HG03558 (cell line): Measurements from ENCODE around the gene CREB3L2.
"Not testable (repeated sequence)": the region's sequence is repeated elsewhere in the genome, so short reads cannot be mapped to it uniquely, and the experiment has no call there.

Experiments used
- ATAC-seq: cut with Tn5 transposase; IDR thresholded peaks from one replicate; pipeline ENCODE4 v1.9.1; 2021; ENCODE audit warnings: moderate number of reproducible peaks; ENCODE audit not compliant: unreplicated experiment; ENCODE audit errors: extremely low read depth

CREB3L2 gene

DNA sequence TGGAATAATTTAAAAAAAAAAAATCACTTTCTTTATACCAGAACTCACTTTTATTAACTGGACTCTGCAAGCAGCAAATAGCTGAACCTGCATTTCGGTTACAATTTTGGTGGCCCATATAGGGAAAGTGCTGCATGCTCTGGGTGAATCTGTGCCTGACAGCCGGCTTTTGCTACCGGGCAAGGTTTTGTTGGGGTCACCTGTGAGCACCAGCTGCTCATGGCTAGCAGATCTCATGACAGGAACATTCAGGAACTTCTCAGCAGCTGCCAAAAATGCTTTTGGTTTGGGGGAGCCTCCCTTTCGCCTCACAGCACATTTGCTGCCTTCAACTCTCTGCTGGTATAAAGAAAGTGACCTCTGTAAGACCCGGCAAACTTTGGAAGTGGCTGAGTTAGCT is 13.2 kb upstream of the CREB3L2 start:
- no peak for ATAC-seq

DNA sequence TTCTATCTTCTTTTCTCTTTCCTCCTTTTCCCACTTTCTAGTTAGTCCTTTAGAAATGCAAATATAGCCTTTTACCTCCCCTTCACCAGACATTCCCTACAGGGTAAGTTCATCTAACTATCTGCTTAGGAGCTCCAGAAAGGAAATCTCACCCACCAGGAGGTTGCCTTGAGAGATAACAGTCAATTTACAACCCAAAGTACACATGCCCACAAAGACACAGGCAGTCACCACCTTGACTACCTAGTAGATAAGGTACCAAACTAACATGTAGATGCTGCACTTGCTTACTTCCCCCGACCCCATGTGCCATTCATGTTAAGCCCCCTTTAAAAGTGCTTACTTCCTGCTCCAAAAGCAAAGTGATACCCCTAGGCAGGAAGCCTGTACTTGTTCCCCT is 12.8 kb upstream of the CREB3L2 start:
- ATAC-seq = no peak

- ATAC-seq = not testable (repeated sequence)
Observed at GRCh38 chr7:138014201-138014600, 12.3 kb upstream of the CREB3L2 start.

DNA sequence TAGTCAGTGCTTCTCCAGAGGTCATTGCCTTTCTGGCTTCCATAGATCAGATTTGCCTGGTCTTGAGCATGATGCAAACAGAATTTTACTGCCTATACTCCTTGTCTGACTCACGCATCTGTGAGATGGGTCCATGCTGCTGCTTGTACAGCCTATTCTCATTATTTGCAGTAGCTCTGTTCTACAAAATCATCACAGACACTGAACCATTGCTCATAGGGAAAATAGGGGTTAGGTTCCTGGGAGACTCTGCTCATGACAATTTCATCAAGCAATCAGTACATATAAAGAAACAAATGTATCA is 7.4 kb upstream of the CREB3L2 start:
- no peak for ATAC-seq

GRCh38 chr7:138008588-138009349 is 6.9 kb upstream of the CREB3L2 start:
- no peak for ATAC-seq

DNA sequence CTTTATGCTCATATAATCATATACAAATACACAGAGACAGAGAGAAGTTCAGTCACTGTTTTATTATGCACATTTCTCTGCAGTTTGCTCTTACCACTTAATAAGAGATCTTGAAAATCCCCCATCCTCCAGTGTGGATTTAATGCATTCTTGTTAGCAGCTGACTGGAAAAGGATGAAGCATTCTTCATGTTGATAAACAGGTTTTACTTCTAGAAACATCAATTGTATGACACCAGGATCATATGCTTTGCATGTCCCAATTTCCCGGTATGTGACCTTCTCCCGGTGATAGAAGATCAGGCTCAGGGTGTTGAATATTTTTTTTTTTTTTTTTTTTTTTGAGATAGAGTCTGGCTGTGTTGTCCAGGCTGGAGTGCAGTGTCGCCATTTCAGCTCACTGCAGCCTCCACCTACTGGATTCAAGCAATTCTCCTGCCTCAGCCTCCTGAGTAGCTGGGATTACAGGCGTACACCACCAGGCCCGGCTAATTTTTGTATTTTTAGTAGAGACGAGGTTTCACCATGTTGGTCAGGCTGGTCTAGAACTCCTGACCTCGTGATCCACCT is 6.2 kb upstream of the CREB3L2 start:
- no peak for ATAC-seq

DNA sequence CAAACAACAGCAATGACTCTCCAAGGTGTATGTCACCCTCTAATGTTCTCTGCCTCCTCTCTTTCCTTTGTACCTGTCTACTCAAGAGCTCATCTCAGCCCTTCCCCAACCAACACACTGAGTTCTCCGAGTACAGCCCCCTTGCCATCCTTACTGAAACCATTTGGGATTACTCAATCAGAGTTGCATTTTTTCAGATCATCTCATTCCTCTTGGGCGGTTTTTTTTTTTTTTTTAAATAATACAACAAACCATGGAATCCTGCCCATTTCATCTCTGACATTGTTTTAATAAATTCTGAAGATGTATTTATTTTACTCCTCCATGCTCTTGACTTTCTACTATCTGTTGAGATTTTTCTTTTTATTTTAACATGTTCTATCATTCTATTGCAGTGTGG is 4.2 kb upstream of the CREB3L2 start:
- no peak for ATAC-seq

DNA sequence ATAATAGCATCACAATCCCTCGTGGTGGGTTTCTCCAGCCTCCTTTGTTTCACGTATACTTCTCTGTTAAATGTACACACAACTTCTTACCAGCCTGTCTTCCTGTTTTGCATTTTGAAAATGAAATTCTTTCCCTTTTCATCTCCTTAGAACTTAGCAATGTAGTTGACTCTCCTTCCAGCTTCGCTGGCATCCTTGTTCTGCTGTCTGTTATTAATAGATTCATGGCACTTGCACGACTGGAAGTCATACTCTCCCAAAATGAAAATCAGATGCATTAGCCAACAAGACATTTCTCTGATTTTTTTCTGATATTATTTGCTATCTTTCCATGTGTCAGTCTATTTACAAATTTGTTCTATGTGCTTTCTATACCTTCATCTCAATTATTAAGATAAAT is 3.0 kb upstream of the CREB3L2 start:
- no peak for ATAC-seq

DNA sequence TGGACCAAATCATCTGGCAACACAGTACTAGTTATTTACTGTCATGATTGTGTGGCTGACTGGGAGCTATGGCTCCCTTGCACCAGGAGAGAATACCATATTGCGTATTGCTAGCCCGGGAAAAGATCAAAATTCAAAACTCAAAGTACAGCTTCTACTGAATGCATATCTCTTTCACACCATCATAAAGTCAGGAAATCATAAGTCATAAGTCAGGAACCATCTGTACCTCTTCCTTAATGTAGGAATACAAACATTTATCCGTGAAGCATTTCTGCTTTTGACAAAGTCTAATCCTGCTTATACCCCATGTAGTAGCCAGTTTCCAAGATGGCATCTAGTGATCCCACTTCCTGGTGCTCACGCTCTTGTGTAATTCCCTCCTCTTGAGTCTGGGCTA is 2.2 kb upstream of the CREB3L2 start:
- no peak for ATAC-seq

DNA sequence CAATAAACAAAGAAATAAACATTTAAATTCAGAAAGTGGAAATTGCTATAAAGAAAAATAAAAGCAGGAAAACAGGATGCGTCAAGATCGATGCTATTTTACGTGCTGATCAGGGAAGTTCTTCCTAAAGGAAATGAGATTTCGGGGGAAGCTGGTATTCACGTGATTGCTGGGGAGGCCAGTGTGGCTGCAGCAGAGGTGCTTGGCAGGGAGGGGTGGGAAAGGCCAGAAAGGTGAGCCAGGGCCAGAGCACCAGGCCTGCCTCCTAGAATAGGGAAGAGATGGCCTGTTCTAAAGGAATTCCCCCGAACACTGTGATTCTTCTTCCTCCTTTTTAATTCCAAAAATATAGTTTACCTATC is 923 bp upstream of the CREB3L2 start:
- no peak for ATAC-seq

- ATAC-seq = peak; percentile 96
Observed at GRCh38 chr7:138002096-138002827, 376 bp upstream of the CREB3L2 start.

DNA sequence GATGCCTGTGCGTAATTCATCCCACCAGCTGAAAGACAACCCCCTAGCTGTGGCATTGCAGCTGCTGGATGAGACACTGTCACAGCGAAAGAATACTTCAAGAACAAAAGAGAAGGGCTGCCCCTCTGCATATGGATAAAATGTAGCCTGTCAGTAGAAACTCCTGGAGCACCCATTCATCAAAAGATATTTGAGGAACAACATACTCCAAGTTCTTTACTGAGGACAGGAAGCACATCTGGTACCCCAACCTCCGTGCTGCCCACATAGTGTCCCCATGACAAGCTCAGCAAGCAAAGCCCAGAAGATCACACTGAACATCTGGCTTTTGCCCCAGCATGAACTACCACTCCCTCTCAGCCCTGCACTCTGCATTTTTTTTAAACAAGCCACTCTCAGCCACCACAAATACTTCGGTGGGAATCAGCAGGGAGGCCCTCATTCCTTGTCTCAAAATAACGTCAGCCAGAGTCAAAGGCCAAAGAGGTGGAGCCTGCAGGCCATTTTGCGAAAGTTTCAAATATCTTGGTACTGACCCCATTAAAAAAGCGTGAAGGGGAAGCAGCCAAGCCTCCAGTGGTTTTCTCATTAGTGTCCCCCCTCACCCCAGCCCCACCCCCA is 1.7 kb downstream of the CREB3L2 start:
- no peak for ATAC-seq

DNA sequence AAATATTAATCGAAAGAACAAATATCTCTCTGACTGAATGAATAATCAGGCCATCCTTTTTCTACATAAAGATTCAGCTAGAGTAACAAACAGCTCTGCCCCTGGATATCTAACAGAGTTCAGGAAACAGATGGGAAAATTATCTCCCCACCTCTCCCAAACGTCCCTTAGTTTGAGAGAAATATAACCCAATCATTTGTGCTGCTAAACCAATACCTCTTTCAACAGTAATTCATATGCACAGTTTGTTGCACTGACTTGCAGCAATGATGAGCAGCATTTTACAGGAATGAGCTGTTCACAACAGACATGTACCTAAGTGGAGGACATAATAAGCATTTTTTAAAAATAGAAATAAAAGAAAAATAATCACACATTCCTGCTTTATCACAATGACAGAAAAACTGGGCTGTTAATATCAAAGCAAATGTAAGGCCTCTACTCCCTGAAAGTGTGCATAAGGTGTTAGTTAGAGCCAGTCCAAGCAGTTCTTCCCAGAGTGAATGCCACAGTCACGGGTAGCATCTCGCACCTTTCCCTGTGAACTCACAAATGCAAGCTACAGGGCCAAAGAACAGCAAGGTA is 2.3 kb downstream of the CREB3L2 start:
- ATAC-seq = no peak

GRCh38 chr7:137998250-137998649 is 3.6 kb downstream of the CREB3L2 start:
- no peak for ATAC-seq

DNA sequence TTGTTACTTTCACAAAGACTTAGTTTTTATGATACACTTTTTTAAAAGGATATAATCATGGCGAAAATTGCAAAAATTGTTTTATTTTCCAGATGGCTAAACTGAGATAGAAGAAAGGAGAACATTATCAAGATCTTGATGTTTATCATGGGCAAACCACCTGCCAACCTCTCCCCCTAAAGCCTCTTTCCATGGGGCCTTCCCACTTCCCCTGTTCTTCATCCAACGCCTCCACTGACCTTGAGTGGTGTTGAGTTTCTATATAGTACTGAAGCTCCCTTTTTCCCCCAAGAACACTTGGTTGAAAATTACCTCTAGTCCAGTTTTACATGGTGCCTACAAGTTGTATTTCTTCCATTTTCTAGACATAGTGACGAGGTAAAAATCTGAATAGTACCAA is 5.0 kb downstream of the CREB3L2 start:
- no peak for ATAC-seq

DNA sequence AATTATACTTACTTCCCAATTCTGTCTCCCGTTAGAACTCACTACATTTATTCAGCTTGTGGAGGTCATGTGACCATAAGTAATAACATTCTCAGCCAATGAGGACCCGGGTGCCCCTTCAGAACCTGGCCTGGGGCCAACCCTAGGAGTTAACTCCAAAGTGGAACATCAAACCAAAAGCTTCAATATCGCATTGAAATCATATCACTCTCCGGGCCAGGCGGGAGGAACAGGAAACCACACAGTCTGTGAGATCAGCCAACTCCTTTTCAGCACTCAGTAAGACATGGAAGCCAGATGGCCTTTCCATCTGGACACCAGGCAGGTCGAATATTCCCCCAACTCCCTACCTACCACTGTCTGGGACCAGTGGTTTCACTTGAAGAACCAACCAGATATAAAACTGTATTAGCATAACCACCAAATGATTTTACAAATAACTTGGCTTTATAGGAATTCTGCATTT is 5.5 kb downstream of the CREB3L2 start:
- no peak for ATAC-seq

DNA sequence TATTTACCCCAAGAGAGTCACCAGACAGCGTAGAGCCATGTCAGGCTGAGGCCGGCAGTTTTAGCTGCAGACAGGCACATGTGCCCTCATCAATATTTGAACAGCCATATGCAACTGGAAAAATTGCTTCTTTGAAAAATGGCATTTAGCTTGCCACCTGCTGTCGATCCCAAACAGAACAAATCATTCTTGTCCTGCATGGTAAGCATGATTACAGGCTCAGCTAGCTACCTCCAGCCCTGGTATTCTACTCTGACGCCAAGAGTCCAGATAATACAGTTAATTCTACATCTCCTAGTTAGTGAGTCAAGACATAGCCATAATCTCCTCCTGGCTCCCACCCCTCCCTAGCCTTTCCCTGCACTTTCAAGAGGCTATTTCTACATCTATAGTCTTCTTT is 7.7 kb downstream of the CREB3L2 start:
- ATAC-seq = no peak

- no peak for ATAC-seq
Observed at GRCh38 chr7:137993395-137993743, 8.5 kb downstream of the CREB3L2 start.

DNA sequence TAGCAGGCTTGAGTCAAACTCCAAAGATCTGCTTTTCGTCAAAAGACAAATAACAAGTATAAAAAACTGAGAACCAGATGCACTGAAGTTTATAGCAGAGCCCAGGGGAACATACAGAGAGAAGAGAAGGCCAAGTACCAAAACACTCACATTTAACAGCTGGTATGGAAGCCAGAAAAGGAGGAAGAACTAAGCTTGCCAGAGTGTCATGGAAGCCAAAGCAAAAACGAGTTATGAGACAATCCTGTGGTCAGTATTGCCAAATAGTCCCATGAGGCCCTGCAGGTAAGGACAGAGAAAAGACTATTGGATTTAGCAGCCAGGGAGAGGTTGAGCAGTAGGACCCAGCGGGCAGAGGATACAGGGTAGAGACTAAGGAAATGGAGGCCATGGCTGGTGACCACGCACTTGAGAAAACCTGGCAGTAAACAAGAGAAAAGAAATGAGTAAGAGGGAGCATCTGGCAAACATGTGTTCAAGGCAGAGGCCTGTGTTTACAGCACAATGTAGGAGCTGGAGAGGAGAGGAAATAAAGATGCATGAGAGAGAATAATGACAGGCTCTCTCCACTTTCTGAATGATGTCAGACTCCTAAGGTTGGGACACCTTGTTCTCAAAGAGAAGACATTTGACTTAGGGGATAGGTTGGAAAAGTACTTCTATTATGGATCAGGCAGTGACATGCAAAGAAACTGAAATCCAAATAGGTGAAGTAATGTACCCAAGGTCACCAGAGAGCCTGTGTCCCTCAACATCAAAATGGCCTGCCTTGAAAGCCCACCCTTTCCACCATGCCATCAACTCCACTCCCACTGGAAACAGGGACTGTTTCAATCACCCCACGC is 9.1 kb downstream of the CREB3L2 start:
- ATAC-seq = peak; percentile 45

GRCh38 chr7:137992104-137992549 is 9.8 kb downstream of the CREB3L2 start:
- ATAC-seq = no peak
